ENCODE results near the gene C1orf198.
A peak's percentile ranks its signal among the peaks of the same experiment; 100 is the strongest.

The C1orf198 gene

GRCh38 chr1:230867903-230868735 lies at the start of gene C1orf198:
C1orf198 (minus strand) TSS chr1:230868521; CDS start chr1:230868512, 9 bp downstream.
- peak; percentile 80 for DNase-seq

GRCh38 chr1:230917284-230918135 lies 49.2 kb upstream of the C1orf198 start:
- peak; percentile 62 for DNase-seq

GRCh38 chr1:230916587-230917283 lies 48.4 kb upstream of the C1orf198 start:
- no peak for DNase-seq

GRCh38 chr1:230915078-230915477 lies 46.8 kb upstream of the C1orf198 start:
- no peak for DNase-seq

- no peak for DNase-seq
These were observed 45.2 kb upstream of the C1orf198 start for GRCh38 chr1:230913496-230913895.

GRCh38 chr1:230910755-230911117 lies 42.4 kb upstream of the C1orf198 start:
- no peak for DNase-seq

- no peak for DNase-seq
These were observed 41.8 kb upstream of the C1orf198 start for GRCh38 chr1:230909974-230910754.

GRCh38 chr1:230907472-230908205 lies 39.3 kb upstream of the C1orf198 start:
- no peak for DNase-seq

- DNase-seq: no peak
These were observed 37.9 kb upstream of the C1orf198 start for GRCh38 chr1:230906226-230906625.

- no peak for DNase-seq
These were observed 37.4 kb upstream of the C1orf198 start for GRCh38 chr1:230905733-230906132.

- no peak for DNase-seq
These were observed 34.1 kb upstream of the C1orf198 start for GRCh38 chr1:230902349-230902923.

- DNase-seq: no peak
These were observed 33.4 kb upstream of the C1orf198 start for GRCh38 chr1:230901671-230902070.

- DNase-seq: no peak
These were observed 32.7 kb upstream of the C1orf198 start for GRCh38 chr1:230900984-230901383.

- DNase-seq: no peak
These were observed 31.5 kb upstream of the C1orf198 start for GRCh38 chr1:230899841-230900251.

GRCh38 chr1:230898748-230899147 lies 30.4 kb upstream of the C1orf198 start:
- DNase-seq: no peak

- DNase-seq: no peak
These were observed 29.8 kb upstream of the C1orf198 start for GRCh38 chr1:230898144-230898543.

- DNase-seq: no peak
These were observed 28.5 kb upstream of the C1orf198 start for GRCh38 chr1:230896779-230897178.

GRCh38 chr1:230895452-230895851 lies 27.1 kb upstream of the C1orf198 start:
- DNase-seq: no peak

GRCh38 chr1:230894664-230895063 lies 26.3 kb upstream of the C1orf198 start:
- no peak for DNase-seq

- no peak for DNase-seq
These were observed 25.7 kb upstream of the C1orf198 start for GRCh38 chr1:230894032-230894431.

GRCh38 chr1:230892018-230892491 lies 23.7 kb upstream of the C1orf198 start:
- DNase-seq: no peak

All from stimulated activated CD4-positive, alpha-beta T cell treated with anti-CD3 and anti-CD28 coated beads, Interleukin-12 subunit alpha, Interleukin-12 subunit beta, amount 100 ng/mL, for 4 hours (primary cell).